Measurements from ENCODE around the gene DLX3.
"Not testable (repeated sequence)": the region's sequence is repeated elsewhere in the genome, so short reads cannot be mapped to it uniquely, and the experiment has no call there.

The DLX3 gene

GRCh38 chr17:49995055-49995738 is at the start of gene DLX3:
DLX3 (minus strand) TSS chr17:49995224; CDS start chr17:49994998, 226 bp downstream.
- DNase-seq: peak; percentile 71 to 92

- no peak for DNase-seq
Measured at GRCh38 chr17:50044483-50044882, 49.5 kb upstream of the DLX3 start.

- no peak for DNase-seq
Measured at GRCh38 chr17:50043290-50044148, 48.5 kb upstream of the DLX3 start.

GRCh38 chr17:50042211-50042610 is 47.2 kb upstream of the DLX3 start:
- DNase-seq: no peak

- not testable (repeated sequence) for DNase-seq
Measured at GRCh38 chr17:50040496-50040895, 45.5 kb upstream of the DLX3 start.

- no peak for DNase-seq
Measured at GRCh38 chr17:50039058-50039457, 44.0 kb upstream of the DLX3 start.

- DNase-seq: no peak
Measured at GRCh38 chr17:50037321-50038107, 42.5 kb upstream of the DLX3 start.

GRCh38 chr17:50036455-50037261 is 41.6 kb upstream of the DLX3 start:
- DNase-seq: peak; percentile 38 to 46

- DNase-seq: no peak
Measured at GRCh38 chr17:50035945-50036344, 40.9 kb upstream of the DLX3 start.

- DNase-seq: no peak
Measured at GRCh38 chr17:50035421-50035879, 40.4 kb upstream of the DLX3 start.

GRCh38 chr17:50034498-50035364 is 39.7 kb upstream of the DLX3 start:
- DNase-seq: no peak

- DNase-seq: no peak
Measured at GRCh38 chr17:50033316-50033715, 38.3 kb upstream of the DLX3 start.

- DNase-seq: no peak
Measured at GRCh38 chr17:50029185-50029584, 34.2 kb upstream of the DLX3 start.

- no peak for DNase-seq
Measured at GRCh38 chr17:50028736-50029120, 33.7 kb upstream of the DLX3 start.

- no peak for DNase-seq
Measured at GRCh38 chr17:50027881-50028735, 33.1 kb upstream of the DLX3 start.

- DNase-seq: peak in 1 of 2 experiments; percentile 48
Measured at GRCh38 chr17:50027172-50027880, 32.3 kb upstream of the DLX3 start.

- peak; percentile 7 to 78 for DNase-seq
Measured at GRCh38 chr17:50026837-50027171, 31.8 kb upstream of the DLX3 start.

- no peak for DNase-seq
Measured at GRCh38 chr17:50026046-50026675, 31.1 kb upstream of the DLX3 start.

GRCh38 chr17:50024808-50025207 is 29.8 kb upstream of the DLX3 start:
- DNase-seq: no peak
